Prostate gland (tissue), 2 donors: Measurements from ENCODE around the gene RAPGEF4.

Source experiments
- CTCF ChIP-seq, 4 experiments: fragments of 200-600 bp in 2 of 4; fragments of 450-650 bp in 2 of 4; sonication (generic) in 2 of 4; IDR thresholded peaks; 1 replicate in 3 of 4; 2 replicates in 1 of 4; pipeline ENCODE4 v1.5.1; 2016 to 2019; ENCODE audit warnings: antibody characterized with exemption in 4 of 4, mild to moderate bottlenecking in 2 of 4, moderate library complexity in 2 of 4
- POLR2AphosphoS5 ChIP-seq: sonication (generic); formaldehyde crosslinking; IDR thresholded peaks from one replicate; pipeline ENCODE4 v1.6.1; 2017; ENCODE audit warnings: antibody characterized with exemption

- TF ChIP-seq POLR2AphosphoS5 (no peak), CTCF (IDR thresholded peaks at IDR 0.05) (no peak)
These were observed 41.8 kb downstream of the RAPGEF4 start for GRCh38 chr2:172777431-172777830.
